ENCODE results near the gene UBL3. TPM values are rescaled to one million over a fixed set of nuclear protein-coding genes. Genes with fewer than 3 reads are reported as not detected.

The UBL3 gene
- total and polyA plus RNA-seq, 3 experiments from 2014 or later, result 15.0 to 37.0 (median 15.2) TPM

DNA sequence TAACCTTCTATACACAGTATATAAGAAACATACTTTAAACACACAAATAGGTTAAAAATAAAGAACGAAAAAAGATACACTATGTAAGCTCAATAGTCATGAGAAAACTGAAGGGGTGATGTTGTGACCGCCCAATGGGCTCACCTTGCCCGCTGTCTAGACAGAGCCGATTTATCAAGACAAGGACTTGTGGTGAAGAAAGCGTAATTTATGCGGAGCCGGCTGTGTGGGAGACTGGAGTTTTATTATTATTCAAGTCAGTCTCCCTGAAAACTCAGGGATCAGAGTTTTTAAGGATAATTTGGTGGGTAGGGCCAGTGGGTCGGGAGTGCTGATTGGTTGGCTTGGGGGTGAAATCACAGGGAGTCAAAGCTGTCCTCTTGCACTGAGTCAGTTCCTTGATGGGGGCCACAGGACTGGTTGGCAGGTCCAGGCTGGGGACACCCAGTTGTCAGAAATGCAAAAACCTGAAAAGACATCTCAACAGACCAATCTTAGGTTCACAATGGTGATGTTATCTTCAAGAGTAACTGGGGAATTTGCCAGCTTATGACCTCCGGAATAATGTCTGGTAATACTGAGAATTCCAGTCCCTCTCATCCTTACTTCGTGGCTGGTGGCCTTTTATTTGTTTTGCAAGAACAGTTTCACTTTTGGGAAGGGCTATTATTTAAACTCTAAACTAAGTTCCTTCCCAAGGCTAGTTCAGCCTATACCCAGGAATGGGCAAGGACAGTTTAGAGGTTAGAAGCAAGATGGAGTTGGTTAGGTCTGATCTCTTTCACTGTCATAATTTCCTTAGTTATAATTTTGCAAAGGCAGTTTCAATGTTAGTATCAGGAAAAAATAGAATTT, 96.6 kb downstream of the UBL3 start:
- Mint-ChIP-seq H3K27ac (peak overlapping the region in 1 of 8 donors; percentile 60), H3K36me3 (no peaks in the 10 kb centered on the region), H3K9me3 (no peaks in the 10 kb centered on the region), H3K4me3 (no peak overlapping the region), H3K27me3 (peaks cover 6 to 29% of the 10 kb centered on the region in 2 donors), H3K4me1 (peaks cover 5 to 6% (median 5%) of the 10 kb centered on the region in 3 donors)
- no peak overlapping the region for H3K27ac ChIP-seq (ENCODE audit: low read depth, low read length)
- POLR2A ChIA-PET, result interaction anchor here (0.7 kb wide), 1 partner anchor 29 kb away, joined by 4 read pairs; no protein-coding TSS in a partner anchor
- H3K9me3 ChIP-seq (ENCODE audit: low read length), result no peaks in the 10 kb centered on the region
- H3K4me3 ChIP-seq (ENCODE audit: low read length), result no peak overlapping the region
- H3K36me3 ChIP-seq (ENCODE audit: insufficient read depth, low read length), result no peaks in the 10 kb centered on the region
- H3K27me3 ChIP-seq (ENCODE audit: insufficient read depth, low read length, poor library complexity, severe bottlenecking), result no peaks in the 10 kb centered on the region
- H3K4me1 ChIP-seq (ENCODE audit: insufficient read depth, low read length), result no peaks in the 10 kb centered on the region
- CTCF ChIA-PET, result interaction anchor here (0.6 kb wide), 1 partner anchor 299 kb away, joined by 3 read pairs; no protein-coding TSS in a partner anchor
- DNase-seq, result no peak

DNA sequence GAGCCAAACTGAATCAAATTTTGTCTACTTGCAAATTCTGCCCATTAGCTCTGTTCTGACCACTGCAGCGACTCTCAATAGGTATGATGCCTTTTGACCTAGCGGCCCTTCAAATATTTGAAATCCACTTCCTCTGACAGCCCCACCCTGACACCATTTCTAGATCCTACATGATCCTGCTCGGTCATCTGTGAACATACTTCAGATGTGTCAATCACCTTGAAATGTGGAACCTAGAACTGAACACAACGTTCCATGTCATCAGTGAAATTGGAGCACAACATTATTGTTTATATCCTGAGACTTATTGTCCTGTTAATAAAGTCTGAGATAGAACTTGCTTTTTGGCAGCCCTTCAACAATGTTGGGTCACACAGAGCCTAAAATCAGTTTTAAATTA, 98.2 kb downstream of the UBL3 start:
- Mint-ChIP-seq H3K27me3 (peaks cover 6 to 33% of the 10 kb centered on the region in 2 donors), H3K36me3 (no peaks in the 10 kb centered on the region), H3K4me1 (no peaks in the 10 kb centered on the region), H3K27ac (no peak overlapping the region), H3K4me3 (no peak overlapping the region), H3K9me3 (no peaks in the 10 kb centered on the region)
- Histone ChIP-seq H3K4me1 (ENCODE audit: insufficient read depth, low read length) (no peaks in the 10 kb centered on the region), H3K36me3 (ENCODE audit: insufficient read depth, low read length) (no peaks in the 10 kb centered on the region), H3K27me3 (ENCODE audit: insufficient read depth, low read length, poor library complexity, severe bottlenecking) (no peaks in the 10 kb centered on the region), H3K9me3 (ENCODE audit: low read length) (no peaks in the 10 kb centered on the region), H3K4me3 (ENCODE audit: low read length) (no peak overlapping the region), H3K27ac (ENCODE audit: low read depth, low read length) (no peak overlapping the region)
- no peak for DNase-seq
- POLR2A ChIA-PET, result no interaction called here
- CTCF ChIA-PET, result interaction anchor here (1.5 to 1.6 kb wide), 2 partner anchors 19 to 362 kb away, joined by 3 to 6 read pairs; no protein-coding TSS in a partner anchor

DNA sequence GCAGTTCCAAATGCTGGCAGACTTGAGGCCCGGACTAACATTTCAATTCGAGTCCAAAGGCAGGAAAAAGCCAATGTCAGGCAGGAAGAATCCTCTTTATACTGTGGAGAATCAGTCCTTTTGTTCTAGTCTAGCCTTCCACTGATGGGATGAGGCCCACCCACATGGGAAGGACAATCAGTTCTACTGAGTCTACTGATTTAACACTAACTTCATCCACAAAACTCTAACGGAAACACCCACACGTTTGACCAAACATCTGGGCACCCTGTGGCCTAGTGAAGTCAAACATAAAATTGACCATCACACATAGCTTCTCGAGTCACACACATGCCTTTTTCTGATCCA, 100.3 kb downstream of the UBL3 start:
- no peaks in the 10 kb centered on the region for H3K36me3 ChIP-seq (ENCODE audit: insufficient read depth, low read length)
- Mint-ChIP-seq H3K4me1 (no peaks in the 10 kb centered on the region), H3K36me3 (no peaks in the 10 kb centered on the region), H3K27me3 (peaks cover 6 to 43% of the 10 kb centered on the region in 2 donors), H3K9me3 (no peaks in the 10 kb centered on the region), H3K27ac (peak overlapping the region in 1 of 8 donors; percentile 68), H3K4me3 (no peak overlapping the region)
- no peak overlapping the region for H3K4me3 ChIP-seq (ENCODE audit: low read length)
- no peaks in the 10 kb centered on the region for H3K9me3 ChIP-seq (ENCODE audit: low read length)
- ChIA-PET CTCF (interaction anchor here (1.0 kb wide), 1 partner anchor 365 kb away, joined by 3 read pairs; no protein-coding TSS in a partner anchor), POLR2A (no interaction called here)
- H3K27ac ChIP-seq (ENCODE audit: low read depth, low read length), result no peak overlapping the region
- no peak for DNase-seq
- H3K27me3 ChIP-seq (ENCODE audit: insufficient read depth, low read length, poor library complexity, severe bottlenecking), result no peaks in the 10 kb centered on the region
- H3K4me1 ChIP-seq (ENCODE audit: insufficient read depth, low read length), result no peaks in the 10 kb centered on the region

DNA sequence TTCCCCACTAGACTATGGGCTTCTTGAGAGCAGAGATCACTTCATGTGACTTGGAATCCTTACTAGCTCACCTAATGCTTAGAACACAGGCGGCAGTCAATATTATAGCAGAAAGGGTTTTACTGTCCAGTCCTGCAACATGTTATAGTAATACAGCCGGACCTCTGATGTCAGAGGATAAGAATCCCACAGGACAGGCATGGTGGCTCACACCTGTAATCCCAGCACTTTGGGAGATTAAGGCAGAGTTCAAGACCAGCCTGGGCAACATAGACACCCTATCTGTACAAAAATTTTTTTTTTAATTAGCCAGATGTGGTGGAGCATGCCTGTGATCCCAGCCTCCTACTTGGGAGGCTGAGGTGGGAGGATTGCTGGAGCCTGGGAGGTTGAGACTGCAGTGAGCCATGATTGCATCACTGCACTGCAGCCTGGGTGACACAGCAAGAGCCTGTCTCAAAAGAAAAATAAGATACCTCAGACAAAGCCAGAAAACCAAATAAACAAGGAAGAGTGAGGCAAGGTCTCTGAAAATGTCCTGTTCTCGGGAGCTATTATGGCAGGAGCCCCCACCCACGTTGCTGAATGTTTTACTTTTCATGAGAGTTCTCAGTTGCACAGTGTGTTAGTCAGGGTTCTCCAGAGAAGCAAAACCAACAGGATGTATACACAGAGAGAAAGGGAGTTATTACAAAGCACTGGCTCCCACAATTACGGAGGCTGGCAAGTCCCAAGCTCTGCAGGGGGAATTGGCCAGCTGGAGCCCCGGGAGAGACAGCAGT, 100.8 kb downstream of the UBL3 start:
- CTCF ChIA-PET, result interaction anchor here (1.0 kb wide), 1 partner anchor 365 kb away, joined by 3 read pairs; no protein-coding TSS in a partner anchor
- H3K36me3 Mint-ChIP-seq, result no peaks in the 10 kb centered on the region
- DNase-seq, result no peak

DNA sequence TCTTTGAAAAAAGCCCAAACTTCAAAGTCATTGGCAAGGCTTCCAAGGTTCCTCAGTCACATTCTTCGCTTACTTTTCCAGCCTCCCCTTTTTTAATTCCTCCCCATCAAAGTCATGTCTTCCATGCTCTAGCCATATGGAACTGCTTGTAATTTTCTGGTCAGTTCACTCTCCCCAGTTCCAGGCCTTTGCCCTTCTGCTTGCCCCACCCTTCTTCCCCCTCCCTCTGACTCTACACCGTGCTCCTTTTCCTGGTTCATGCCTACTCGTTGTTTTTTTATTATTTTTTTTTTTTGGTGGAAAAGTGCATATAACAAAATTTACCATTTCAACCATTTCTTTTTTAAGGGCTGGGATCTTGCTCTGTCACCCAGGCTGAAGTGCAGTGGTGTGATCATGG, 102.3 kb downstream of the UBL3 start:
- Histone ChIP-seq H3K27me3 (ENCODE audit: insufficient read depth, low read length, poor library complexity, severe bottlenecking) (no peaks in the 10 kb centered on the region), H3K4me1 (ENCODE audit: insufficient read depth, low read length) (no peaks in the 10 kb centered on the region), H3K9me3 (ENCODE audit: low read length) (no peaks in the 10 kb centered on the region), H3K27ac (ENCODE audit: low read depth, low read length) (no peak overlapping the region), H3K36me3 (ENCODE audit: insufficient read depth, low read length) (no peaks in the 10 kb centered on the region), H3K4me3 (ENCODE audit: low read length) (no peak overlapping the region)
- ChIA-PET CTCF (no interaction called here), POLR2A (no interaction called here)
- Mint-ChIP-seq H3K36me3 (no peaks in the 10 kb centered on the region), H3K27ac (no peak overlapping the region), H3K4me1 (no peaks in the 10 kb centered on the region), H3K27me3 (peaks cover 8 to 57% of the 10 kb centered on the region in 2 donors), H3K9me3 (no peaks in the 10 kb centered on the region), H3K4me3 (no peak overlapping the region)
- no peak for DNase-seq

More for the DNA sequence above, 100.8 kb downstream of the UBL3 start:
- H3K27me3 ChIP-seq (ENCODE audit: insufficient read depth, low read length, poor library complexity, severe bottlenecking), result no peaks in the 10 kb centered on the region
- H3K9me3 ChIP-seq (ENCODE audit: low read length), result no peaks in the 10 kb centered on the region
- H3K27ac ChIP-seq (ENCODE audit: low read depth, low read length), result no peak overlapping the region
- H3K27ac Mint-ChIP-seq, result peak overlapping the region in 1 of 8 donors; percentile 68
- no peaks in the 10 kb centered on the region for H3K36me3 ChIP-seq (ENCODE audit: insufficient read depth, low read length)
- peaks cover 7 to 49% of the 10 kb centered on the region in 2 donors for H3K27me3 Mint-ChIP-seq
- no peak overlapping the region for H3K4me3 ChIP-seq (ENCODE audit: low read length)
- POLR2A ChIA-PET, result no interaction called here
- H3K4me1 Mint-ChIP-seq, result no peaks in the 10 kb centered on the region
- no peaks in the 10 kb centered on the region for H3K4me1 ChIP-seq (ENCODE audit: insufficient read depth, low read length)
- H3K9me3 Mint-ChIP-seq, result no peaks in the 10 kb centered on the region
- H3K4me3 Mint-ChIP-seq, result no peak overlapping the region

DNA sequence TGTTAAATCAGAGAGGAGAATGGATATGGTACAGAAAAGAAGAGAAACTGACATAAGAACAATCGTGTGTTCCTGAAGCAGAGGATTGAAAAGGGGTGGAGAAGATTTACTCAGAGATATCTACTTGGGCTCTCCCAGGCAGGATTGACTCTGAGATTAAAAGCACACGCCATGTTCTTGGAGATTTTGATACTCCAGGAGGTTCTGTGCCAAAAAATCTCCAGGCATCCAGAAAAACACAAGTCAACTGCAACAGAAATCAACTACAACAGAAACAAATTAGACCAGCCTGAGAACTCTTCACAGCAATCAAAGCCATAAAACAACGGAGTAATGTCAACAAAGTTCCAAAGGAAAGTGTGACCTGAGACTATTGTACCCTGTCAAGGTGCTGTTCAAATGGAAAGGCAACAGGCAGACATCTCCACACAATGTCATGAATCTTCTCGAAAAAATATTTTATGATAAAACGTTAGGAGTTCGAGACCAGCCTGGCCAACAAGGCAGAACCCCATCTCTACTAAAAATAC, 104.2 kb downstream of the UBL3 start:
- H3K27me3 Mint-ChIP-seq, result peaks cover 6 to 47% of the 10 kb centered on the region in 2 donors
- H3K27ac ChIP-seq (ENCODE audit: low read depth, low read length), result no peak overlapping the region
- POLR2A ChIA-PET, result no interaction called here
- CTCF ChIA-PET, result no interaction called here
- H3K9me3 Mint-ChIP-seq, result no peaks in the 10 kb centered on the region
- no peaks in the 10 kb centered on the region for H3K4me1 ChIP-seq (ENCODE audit: insufficient read depth, low read length)
- H3K9me3 ChIP-seq (ENCODE audit: low read length), result no peaks in the 10 kb centered on the region
- no peaks in the 10 kb centered on the region for H3K4me1 Mint-ChIP-seq
- H3K27me3 ChIP-seq (ENCODE audit: insufficient read depth, low read length, poor library complexity, severe bottlenecking), result no peaks in the 10 kb centered on the region
- H3K27ac Mint-ChIP-seq, result no peak overlapping the region
- H3K36me3 Mint-ChIP-seq, result no peaks in the 10 kb centered on the region
- no peaks in the 10 kb centered on the region for H3K36me3 ChIP-seq (ENCODE audit: insufficient read depth, low read length)
- DNase-seq, result no peak
- no peak overlapping the region for H3K4me3 ChIP-seq (ENCODE audit: low read length)
- H3K4me3 Mint-ChIP-seq, result no peak overlapping the region

DNA sequence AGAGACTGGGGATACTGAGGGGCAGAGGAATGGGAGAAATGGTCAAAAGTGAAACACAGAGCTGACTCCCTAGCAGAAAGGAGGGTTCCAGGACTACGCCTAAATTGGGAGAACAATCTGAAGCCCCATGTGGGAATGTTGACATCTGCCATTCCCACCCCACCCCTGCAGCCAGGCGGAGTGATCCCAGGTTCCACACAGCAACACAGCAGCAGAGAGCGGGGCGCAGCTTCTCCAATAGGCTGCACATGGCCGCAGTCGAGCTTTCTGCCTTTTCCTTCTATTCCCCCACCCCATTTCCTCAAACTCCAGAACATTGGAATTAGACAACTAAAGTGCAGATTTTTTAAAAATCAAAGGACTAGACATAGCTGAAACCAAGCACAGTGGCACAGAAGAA, 104.7 kb downstream of the UBL3 start:
- Histone ChIP-seq H3K4me3 (ENCODE audit: low read length) (no peak overlapping the region), H3K27me3 (ENCODE audit: insufficient read depth, low read length, poor library complexity, severe bottlenecking) (no peaks in the 10 kb centered on the region), H3K36me3 (ENCODE audit: insufficient read depth, low read length) (no peaks in the 10 kb centered on the region), H3K27ac (ENCODE audit: low read depth, low read length) (no peak overlapping the region), H3K4me1 (ENCODE audit: insufficient read depth, low read length) (no peaks in the 10 kb centered on the region), H3K9me3 (ENCODE audit: low read length) (no peaks in the 10 kb centered on the region)
- Mint-ChIP-seq H3K36me3 (no peaks in the 10 kb centered on the region), H3K4me3 (peak overlapping the region in 1 of 7 donors; percentile 29), H3K27ac (no peak overlapping the region), H3K4me1 (no peaks in the 10 kb centered on the region), H3K27me3 (peaks cover 5 to 45% of the 10 kb centered on the region in 2 donors), H3K9me3 (no peaks in the 10 kb centered on the region)
- ChIA-PET POLR2A (no interaction called here), CTCF (no interaction called here)
- DNase-seq, result no peak
